Measurements from ENCODE around the gene RIMOC1.
"Not testable (repeated sequence)": the region's sequence is repeated elsewhere in the genome, so short reads cannot be mapped to it uniquely, and the experiment has no call there.

The RIMOC1 gene

GRCh38 chr5:41921874-41922273, 17.7 kb downstream of the RIMOC1 start:
- no peak overlapping the region for H3K4me3 ChIP-seq (ENCODE audit: low read depth in 1 of 5, low read length in 5 of 5)
- no peak overlapping the region for H3K9ac ChIP-seq (ENCODE audit: low read length in 5 of 5)
- H3K27ac ChIP-seq (ENCODE audit: low read depth, low read length): no peak overlapping the region
- H3K36me3 ChIP-seq (ENCODE audit: control insufficient read depth in 5 of 5, insufficient read depth in 5 of 5, low read length in 5 of 5): peaks cover 32 to 45% (median 37%) of the 10 kb centered on the region in 5 donors
- no peaks in the 10 kb centered on the region for H3K27me3 ChIP-seq (ENCODE audit: control insufficient read depth in 5 of 5, insufficient read depth in 4 of 5, low read length in 5 of 5)
- H3K9me3 ChIP-seq (ENCODE audit: control insufficient read depth in 5 of 5, low read length in 5 of 5): no peaks in the 10 kb centered on the region
- peaks cover 0 to 16% (median 13%) of the 10 kb centered on the region in 5 donors for H3K4me1 ChIP-seq (ENCODE audit: control insufficient read depth in 5 of 5, insufficient read depth in 5 of 5, low read length in 5 of 5)

- peak overlapping the region; percentile 91 for H3K27ac ChIP-seq (ENCODE audit: low read depth, low read length)
- peak overlapping the region; percentile 64 to 90 (median 84) for H3K4me3 ChIP-seq (ENCODE audit: low read depth in 1 of 5, low read length in 5 of 5)
- no peaks in the 10 kb centered on the region for H3K27me3 ChIP-seq (ENCODE audit: control insufficient read depth in 5 of 5, insufficient read depth in 4 of 5, low read length in 5 of 5)
- H3K4me1 ChIP-seq (ENCODE audit: control insufficient read depth in 5 of 5, insufficient read depth in 5 of 5, low read length in 5 of 5): peaks cover 0 to 16% (median 13%) of the 10 kb centered on the region in 5 donors
- H3K36me3 ChIP-seq (ENCODE audit: control insufficient read depth in 5 of 5, insufficient read depth in 5 of 5, low read length in 5 of 5): peaks cover 7 to 21% (median 14%) of the 10 kb centered on the region in 5 donors
- peak overlapping the region in 4 of 5 donors; percentile 77 to 98 (median 93) for H3K9ac ChIP-seq (ENCODE audit: low read length in 5 of 5)
- no peaks in the 10 kb centered on the region for H3K9me3 ChIP-seq (ENCODE audit: control insufficient read depth in 5 of 5, low read length in 5 of 5)
These were observed 20.4 kb downstream of the RIMOC1 start for GRCh38 chr5:41924526-41924871.

GRCh38 chr5:41924872-41925554, 20.9 kb downstream of the RIMOC1 start, which contains the start of gene FBXO4:
Gene FBXO4, plus strand, starts transcription at chr5:41925281. Its CDS starts 29 bp downstream, at chr5:41925310.
- peak within 1 kb of the TSS; percentile 91 for H3K27ac ChIP-seq (ENCODE audit: low read depth, low read length)
- peaks cover 5 to 15% (median 11%) of the 10 kb centered on the region in 5 donors for H3K36me3 ChIP-seq (ENCODE audit: control insufficient read depth in 5 of 5, insufficient read depth in 5 of 5, low read length in 5 of 5)
- H3K9ac ChIP-seq (ENCODE audit: low read length in 5 of 5): peak within 1 kb of the TSS; percentile 77 to 98 (median 94)

GRCh38 chr5:41925555-41925951, 21.4 kb downstream of the RIMOC1 start:
- peaks cover 0 to 16% (median 13%) of the 10 kb centered on the region in 5 donors for H3K4me1 ChIP-seq (ENCODE audit: control insufficient read depth in 5 of 5, insufficient read depth in 5 of 5, low read length in 5 of 5)
- H3K27ac ChIP-seq (ENCODE audit: low read depth, low read length): peak overlapping the region; percentile 91
- peak overlapping the region; percentile 77 to 98 (median 94) for H3K9ac ChIP-seq (ENCODE audit: low read length in 5 of 5)
- peak overlapping the region; percentile 64 to 90 (median 82) for H3K4me3 ChIP-seq (ENCODE audit: low read depth in 1 of 5, low read length in 5 of 5)
- no peaks in the 10 kb centered on the region for H3K9me3 ChIP-seq (ENCODE audit: control insufficient read depth in 5 of 5, low read length in 5 of 5)
- H3K36me3 ChIP-seq (ENCODE audit: control insufficient read depth in 5 of 5, insufficient read depth in 5 of 5, low read length in 5 of 5): peaks cover 4 to 12% (median 6%) of the 10 kb centered on the region in 5 donors
- no peaks in the 10 kb centered on the region for H3K27me3 ChIP-seq (ENCODE audit: control insufficient read depth in 5 of 5, insufficient read depth in 4 of 5, low read length in 5 of 5)

More at GRCh38 chr5:41924872-41925554, 20.9 kb downstream of the RIMOC1 start, which contains the start of gene FBXO4:
- H3K4me1 ChIP-seq (ENCODE audit: control insufficient read depth in 5 of 5, insufficient read depth in 5 of 5, low read length in 5 of 5): peaks cover 0 to 16% (median 13%) of the 10 kb centered on the region in 5 donors
- peak within 1 kb of the TSS; percentile 64 to 90 (median 84) for H3K4me3 ChIP-seq (ENCODE audit: low read depth in 1 of 5, low read length in 5 of 5)
- no peaks in the 10 kb centered on the region for H3K9me3 ChIP-seq (ENCODE audit: control insufficient read depth in 5 of 5, low read length in 5 of 5)
- no peaks in the 10 kb centered on the region for H3K27me3 ChIP-seq (ENCODE audit: control insufficient read depth in 5 of 5, insufficient read depth in 4 of 5, low read length in 5 of 5)

- Histone ChIP-seq H3K4me1 (ENCODE audit: control insufficient read depth in 5 of 5, insufficient read depth in 5 of 5, low read length in 5 of 5) (peaks cover 0 to 16% (median 13%) of the 10 kb centered on the region in 5 donors), H3K27me3 (ENCODE audit: control insufficient read depth in 5 of 5, insufficient read depth in 4 of 5, low read length in 5 of 5) (no peaks in the 10 kb centered on the region), H3K36me3 (ENCODE audit: control insufficient read depth in 5 of 5, insufficient read depth in 5 of 5, low read length in 5 of 5) (peaks cover 0 to 11% (median 7%) of the 10 kb centered on the region in 5 donors), H3K27ac (ENCODE audit: low read depth, low read length) (no peak overlapping the region), H3K9ac (ENCODE audit: low read length in 5 of 5) (no peak overlapping the region), H3K9me3 (ENCODE audit: control insufficient read depth in 5 of 5, low read length in 5 of 5) (no peaks in the 10 kb centered on the region), H3K4me3 (ENCODE audit: low read depth in 1 of 5, low read length in 5 of 5) (no peak overlapping the region)
These were observed 23.5 kb downstream of the RIMOC1 start for GRCh38 chr5:41927604-41928003.

GRCh38 chr5:41929035-41929434, 24.9 kb downstream of the RIMOC1 start:
- no peak overlapping the region for H3K9ac ChIP-seq (ENCODE audit: low read length in 5 of 5)
- H3K36me3 ChIP-seq (ENCODE audit: control insufficient read depth in 5 of 5, insufficient read depth in 5 of 5, low read length in 5 of 5): peaks cover 3 to 17% (median 11%) of the 10 kb centered on the region in 5 donors
- peaks cover 0 to 16% (median 13%) of the 10 kb centered on the region in 5 donors for H3K4me1 ChIP-seq (ENCODE audit: control insufficient read depth in 5 of 5, insufficient read depth in 5 of 5, low read length in 5 of 5)
- no peaks in the 10 kb centered on the region for H3K9me3 ChIP-seq (ENCODE audit: control insufficient read depth in 5 of 5, low read length in 5 of 5)
- H3K4me3 ChIP-seq (ENCODE audit: low read depth in 1 of 5, low read length in 5 of 5): no peak overlapping the region
- H3K27me3 ChIP-seq (ENCODE audit: control insufficient read depth in 5 of 5, insufficient read depth in 4 of 5, low read length in 5 of 5): no peaks in the 10 kb centered on the region
- no peak overlapping the region for H3K27ac ChIP-seq (ENCODE audit: low read depth, low read length)

GRCh38 chr5:41932770-41933169, 28.6 kb downstream of the RIMOC1 start:
- H3K36me3 ChIP-seq (ENCODE audit: control insufficient read depth in 5 of 5, insufficient read depth in 5 of 5, low read length in 5 of 5): peaks cover 15 to 34% (median 25%) of the 10 kb centered on the region in 5 donors
- H3K4me3 ChIP-seq (ENCODE audit: low read depth in 1 of 5, low read length in 5 of 5): no peak overlapping the region
- no peak overlapping the region for H3K27ac ChIP-seq (ENCODE audit: low read depth, low read length)
- no peaks in the 10 kb centered on the region for H3K4me1 ChIP-seq (ENCODE audit: control insufficient read depth in 5 of 5, insufficient read depth in 5 of 5, low read length in 5 of 5)
- H3K9ac ChIP-seq (ENCODE audit: low read length in 5 of 5): no peak overlapping the region
- no peaks in the 10 kb centered on the region for H3K27me3 ChIP-seq (ENCODE audit: control insufficient read depth in 5 of 5, insufficient read depth in 4 of 5, low read length in 5 of 5)
- no peaks in the 10 kb centered on the region for H3K9me3 ChIP-seq (ENCODE audit: control insufficient read depth in 5 of 5, low read length in 5 of 5)

GRCh38 chr5:41935544-41935943, 31.4 kb downstream of the RIMOC1 start:
- no peaks in the 10 kb centered on the region for H3K4me1 ChIP-seq (ENCODE audit: control insufficient read depth in 5 of 5, insufficient read depth in 5 of 5, low read length in 5 of 5)
- H3K27ac ChIP-seq (ENCODE audit: low read depth, low read length): no peak overlapping the region
- H3K27me3 ChIP-seq (ENCODE audit: control insufficient read depth in 5 of 5, insufficient read depth in 4 of 5, low read length in 5 of 5): no peaks in the 10 kb centered on the region
- H3K36me3 ChIP-seq (ENCODE audit: control insufficient read depth in 5 of 5, insufficient read depth in 5 of 5, low read length in 5 of 5): peaks cover 15 to 41% (median 31%) of the 10 kb centered on the region in 5 donors
- no peaks in the 10 kb centered on the region for H3K9me3 ChIP-seq (ENCODE audit: control insufficient read depth in 5 of 5, low read length in 5 of 5)
- H3K4me3 ChIP-seq (ENCODE audit: low read depth in 1 of 5, low read length in 5 of 5): no peak overlapping the region
- H3K9ac ChIP-seq (ENCODE audit: low read length in 5 of 5): no peak overlapping the region

GRCh38 chr5:41940641-41941040, 36.5 kb downstream of the RIMOC1 start:
- Histone ChIP-seq H3K27ac (ENCODE audit: low read depth, low read length) (no peak overlapping the region), H3K4me1 (ENCODE audit: control insufficient read depth in 5 of 5, insufficient read depth in 5 of 5, low read length in 5 of 5) (no peaks in the 10 kb centered on the region), H3K9me3 (ENCODE audit: control insufficient read depth in 5 of 5, low read length in 5 of 5) (no peaks in the 10 kb centered on the region), H3K36me3 (ENCODE audit: control insufficient read depth in 5 of 5, insufficient read depth in 5 of 5, low read length in 5 of 5) (peaks cover 5 to 34% (median 13%) of the 10 kb centered on the region in 5 donors), H3K4me3 (ENCODE audit: low read depth in 1 of 5, low read length in 5 of 5) (no peak overlapping the region), H3K9ac (ENCODE audit: low read length in 5 of 5) (no peak overlapping the region), H3K27me3 (ENCODE audit: control insufficient read depth in 5 of 5, insufficient read depth in 4 of 5, low read length in 5 of 5) (no peaks in the 10 kb centered on the region)

- peaks cover 0 to 21% (median 2%) of the 10 kb centered on the region in 5 donors for H3K36me3 ChIP-seq (ENCODE audit: control insufficient read depth in 5 of 5, insufficient read depth in 5 of 5, low read length in 5 of 5)
- H3K9ac ChIP-seq (ENCODE audit: low read length in 5 of 5); H3K9me3 ChIP-seq (ENCODE audit: control insufficient read depth in 5 of 5, low read length in 5 of 5); H3K4me1 ChIP-seq (ENCODE audit: control insufficient read depth in 5 of 5, insufficient read depth in 5 of 5, low read length in 5 of 5); H3K4me3 ChIP-seq (ENCODE audit: low read depth in 1 of 5, low read length in 5 of 5); H3K27me3 ChIP-seq (ENCODE audit: control insufficient read depth in 5 of 5, insufficient read depth in 4 of 5, low read length in 5 of 5); H3K27ac ChIP-seq (ENCODE audit: low read depth, low read length): not testable (repeated sequence)
These were observed 41.3 kb downstream of the RIMOC1 start for GRCh38 chr5:41945332-41945955.

All from subcutaneous abdominal adipose tissue (tissue), 5 donors.